SK-N-DZ (cell line): Measurements from ENCODE around the gene UBAP1L.

Source experiments
- DNase-seq: peaks from one replicate; pipeline ENCODE4 v3.0.0-alpha.2; 2015; ENCODE audit warnings: low spot score

Gene UBAP1L

GRCh38 chr15:65066635-65067316, 48.2 kb downstream of the UBAP1L start:
- DNase-seq: no peak

GRCh38 chr15:65066001-65066634, 48.9 kb downstream of the UBAP1L start:
- DNase-seq: no peak

- no peak for DNase-seq
These were observed 52.3 kb downstream of the UBAP1L start for GRCh38 chr15:65062726-65063125.

GRCh38 chr15:65062061-65062460, 52.9 kb downstream of the UBAP1L start:
- no peak for DNase-seq

- no peak for DNase-seq
These were observed 54.2 kb downstream of the UBAP1L start for GRCh38 chr15:65060641-65061397.

- DNase-seq: no peak
These were observed 54.9 kb downstream of the UBAP1L start for GRCh38 chr15:65059931-65060596.

GRCh38 chr15:65059369-65059750, 55.6 kb downstream of the UBAP1L start:
- no peak for DNase-seq

- DNase-seq: no peak
These were observed 56.3 kb downstream of the UBAP1L start for GRCh38 chr15:65058394-65059368.

GRCh38 chr15:65057549-65057940, 57.5 kb downstream of the UBAP1L start:
- DNase-seq: no peak

GRCh38 chr15:65056868-65057548, 58.0 kb downstream of the UBAP1L start:
- DNase-seq: no peak

- DNase-seq: no peak
These were observed 58.9 kb downstream of the UBAP1L start for GRCh38 chr15:65056106-65056505.

GRCh38 chr15:65055201-65055870, 59.7 kb downstream of the UBAP1L start:
- no peak for DNase-seq

GRCh38 chr15:65054333-65055200, 60.4 kb downstream of the UBAP1L start:
- DNase-seq: peak; percentile 80

- DNase-seq: no peak
These were observed 62.0 kb downstream of the UBAP1L start for GRCh38 chr15:65052956-65053355.

GRCh38 chr15:65051266-65051665, 63.7 kb downstream of the UBAP1L start:
- no peak for DNase-seq

- DNase-seq: no peak
These were observed 64.7 kb downstream of the UBAP1L start for GRCh38 chr15:65050270-65050669.

- peak; percentile 98 for DNase-seq
These were observed 65.6 kb downstream of the UBAP1L start for GRCh38 chr15:65049418-65049840.

- no peak for DNase-seq
These were observed 66.8 kb downstream of the UBAP1L start for GRCh38 chr15:65048241-65048640.
